K562 (cell line): ENCODE measurements around the gene PRSS57. TPM values are rescaled to one million over a fixed set of nuclear protein-coding genes. Genes with fewer than 3 reads are reported as not detected.

Experiments
- ARID4B ChIP-seq: sonication (generic); formaldehyde crosslinking; IDR thresholded peaks from 2 replicates; pipeline ENCODE4 v1.8.0; 2022; ENCODE audit warnings: mild to moderate bottlenecking, missing genetic modification reagents
- CEBPZ ChIP-seq: fragments of 150-350 bp; IDR thresholded peaks from 2 replicates; pipeline ENCODE4 v1.6.1; 2014; ENCODE audit warnings: low read depth, mild to moderate bottlenecking, low read length, borderline replicate concordance
- HDAC1 ChIP-seq, 2 experiments: fragments of 450-650 bp; IDR thresholded peaks; 2 replicates each; pipeline ENCODE4 v1.6.1; 2016 to 2017; ENCODE audit warnings: inconsistent platforms in 1 of 2, mild to moderate bottlenecking in 1 of 2, moderate library complexity in 1 of 2
- HDAC2 ChIP-seq: fragments of 450-650 bp; IDR thresholded peaks from 2 replicates; pipeline ENCODE4 v1.6.1; 2016; ENCODE audit warnings: mild to moderate bottlenecking
- HOMEZ ChIP-seq: fragments of 250-450 bp; sonication (Bioruptor Pico); IDR thresholded peaks from 2 replicates; pipeline ENCODE4 v1.4.0; 2020; ENCODE audit warnings: mild to moderate bottlenecking, moderate library complexity
- MTA1 ChIP-seq: fragments of 450-650 bp; IDR thresholded peaks from 2 replicates; pipeline ENCODE4 v1.6.1; 2017; ENCODE audit warnings: borderline replicate concordance
- NR2C2 ChIP-seq, 2 experiments: fragments of 200-800 bp in 1 of 2; sonication (Bioruptor generic) in 1 of 2; sonication (generic) in 1 of 2; formaldehyde crosslinking in 1 of 2; IDR thresholded peaks; 2 replicates each; pipeline versions ENCODE4 v1.6.1 to v1.8.0; 2016 to 2022; ENCODE audit warnings: mild to moderate bottlenecking in 1 of 2, missing compliant biosample characterization in 1 of 2, missing genetic modification characterization in 1 of 2, missing genetic modification reagents in 1 of 2
- PRMT5 ChIP-seq: sonication (generic); formaldehyde crosslinking; IDR thresholded peaks from 2 replicates; pipeline ENCODE4 v1.5.0; 2020; ENCODE audit warnings: missing genetic modification reagents
- SRSF9 ChIP-seq: fragments of 200-400 bp; formaldehyde crosslinking; IDR thresholded peaks from 2 replicates; pipeline ENCODE4 v1.6.1; 2017; ENCODE audit warnings: low read depth, low read length, borderline replicate concordance
- TAL1 ChIP-seq: fragments of 450-650 bp; IDR thresholded peaks from 2 replicates; pipeline ENCODE4 v1.6.1; 2016; ENCODE audit warnings: mild to moderate bottlenecking
- TCF3 ChIP-seq: sonication (generic); formaldehyde crosslinking; IDR thresholded peaks from 2 replicates; pipeline ENCODE4 v1.4.0; 2020; ENCODE audit warnings: mild to moderate bottlenecking, missing genetic modification reagents
- TCF7L2 ChIP-seq: fragments of 150-350 bp; IDR thresholded peaks from 2 replicates; pipeline ENCODE4 v1.6.1; 2016; ENCODE audit warnings: low read depth, mild to moderate bottlenecking, low read length, moderate library complexity
- U2AF2 ChIP-seq: fragments of 200-400 bp; formaldehyde crosslinking; optimal IDR thresholded peaks from 2 replicates; pipeline ENCODE3; 2017; ENCODE audit warnings: low read depth, mild to moderate bottlenecking, low read length
- ZFP30 ChIP-seq: fragments of 250-450 bp; sonication (Bioruptor Pico); IDR thresholded peaks from 2 replicates; pipeline ENCODE4 v1.8.0; 2022; ENCODE audit warnings: moderate library complexity, mild to moderate bottlenecking, inconsistent platforms, borderline replicate concordance
- ZNF12 ChIP-seq: sonication (generic); formaldehyde crosslinking; IDR thresholded peaks from 2 replicates; pipeline ENCODE4 v1.4.0; 2020; ENCODE audit warnings: mild to moderate bottlenecking, missing genetic modification reagents
- ZNF143 ChIP-seq: sonication (generic); formaldehyde crosslinking; IDR thresholded peaks from 2 replicates; pipeline ENCODE4 v1.9.0; 2022; ENCODE audit warnings: mild to moderate bottlenecking, missing genetic modification reagents
- polyA plus RNA-seq, 8 experiments: library from polyadenylated mRNA; depleted of rRNA in 4 of 8; stranded (reverse) in 5 of 8; unstranded in 3 of 8; fragments of >200 nt; fragmentation: Nextera tagmentation in 2 of 8; fragmentation: Illumina TruSeq in 1 of 8; extraction: Ambion mirVana in 2 of 8; extraction: Trizol in 1 of 8; gene quantifications; 2 replicates each; pipeline versions ENCODE4 v1.2.1 to v1.2.3, GENCODE V29; 2011 to 2014; ENCODE audit warnings: inconsistent platforms in 1 of 8, missing spikeins in 1 of 8
- total RNA-seq, 7 experiments: library from RNA; depleted of rRNA in 6 of 7; stranded (reverse); fragments of >200 nt in 6 of 7; fragmentation: Illumina TruSeq in 2 of 7; extraction: Trizol in 2 of 7; gene quantifications; 2 replicates each; pipeline versions ENCODE4 v1.2.1 to v1.2.3, GENCODE V29; 2011 to 2021; ENCODE audit warnings: low replicate concordance in 1 of 7

Gene PRSS57
- total and polyA plus RNA-seq, 9 of the 15 experiments (the other 6 are each of a cell fraction or from before 2014, with no cell fraction given) = 0.06 to 2.5 (median 1.3) TPM; not detected in 3

GRCh38 chr19:662207-662961, 32.9 kb downstream of the PRSS57 start (continued):
- no peak for TF ChIP-seq ZFP30 (CRISPR knock-in tag)
- TF ChIP-seq ARID4B (CRISPR knock-in tag) = peak; percentile 52
- no peak for TF ChIP-seq HOMEZ (CRISPR knock-in tag)
- no peak for TF ChIP-seq U2AF2
- TF ChIP-seq TCF7L2 = no peak
- no peak for TF ChIP-seq HDAC2
- TF ChIP-seq TAL1 = no peak
- TF ChIP-seq SRSF9 = no peak
- no peak for TF ChIP-seq NR2C2 (CRISPR knock-in tag; IDR thresholded peaks at IDR 0.05)
- TF ChIP-seq NR2C2 (tag; IDR thresholded peaks at IDR 0.05) = 0 out of 2 replicates have a peak, but pooled peaks have one; percentile 2
- no peak for TF ChIP-seq MTA1
- no peak for TF ChIP-seq ZNF12 (CRISPR knock-in tag)
- TF ChIP-seq ZNF143 = no peak
- no peak for TF ChIP-seq CEBPZ
- TF ChIP-seq HDAC1 (IDR thresholded peaks at IDR 0.05) = peak in 1 of 2 experiments; percentile 81; a peak in 2 of 4 replicates
- TF ChIP-seq PRMT5 (CRISPR knock-in tag) = no peak
- no peak for TF ChIP-seq TCF3 (CRISPR knock-in tag)
